Epithelial cell of proximal tubule (primary cell): Measurements from ENCODE around the gene VCL. TPM values are rescaled to one million over a fixed set of nuclear protein-coding genes. Genes with fewer than 3 reads are reported as not detected.

Experiments used
- DNase-seq: peaks from one replicate; pipeline ENCODE4 v3.0.0-alpha.2; 2011; ENCODE audit warnings: low read depth
- H3K4me3 ChIP-seq: 2 replicates; pipeline ENCODE4 v1.5.1; 2011; ENCODE audit warnings: low read depth, mild to moderate bottlenecking, low read length
- total RNA-seq: library from RNA; depleted of rRNA; stranded (reverse); fragments of >200 nt; gene quantifications from 2 replicates; pipeline ENCODE4 v1.2.3, GENCODE V29; 2015
- TF ChIP-seq, protein P1 (sequence below): conservative IDR thresholded peaks from 2 replicates; pipeline ENCODE4 v1.5.1; 2012; ENCODE audit warnings: low read depth, mild to moderate bottlenecking, low read length

The VCL gene
- total RNA-seq, 1 donor from 2014 or later: 228 TPM

DNA sequence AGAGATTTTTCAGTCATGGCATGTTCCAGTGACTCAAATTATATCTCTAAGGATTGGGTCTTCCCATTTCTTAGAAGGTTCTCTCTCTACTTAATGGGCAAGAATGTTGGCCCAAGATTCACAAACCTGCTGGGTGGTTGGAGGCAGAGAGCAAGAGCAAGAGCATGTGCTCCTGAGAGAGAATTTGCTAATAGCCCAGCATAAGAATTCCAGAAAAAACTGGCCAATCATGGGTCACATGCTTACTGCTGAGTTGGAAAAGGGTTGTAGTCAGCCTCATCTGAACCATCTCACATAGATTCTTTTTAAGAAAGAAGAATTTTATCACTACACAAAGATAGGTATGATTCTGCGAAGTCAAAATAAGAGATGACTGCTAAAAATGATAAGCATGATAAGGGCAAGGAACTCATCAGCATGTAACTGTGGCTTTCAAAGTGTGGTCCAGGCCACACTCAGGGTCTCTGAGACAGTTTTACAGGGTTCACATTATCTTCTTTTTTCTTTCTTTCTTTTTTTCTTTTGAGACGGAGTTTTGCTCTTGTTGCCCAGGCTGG, 8.2 kb upstream of the VCL start:
- no peak overlapping the region for H3K4me3 ChIP-seq
- no peak for DNase-seq
- TF ChIP-seq, protein P1, sequence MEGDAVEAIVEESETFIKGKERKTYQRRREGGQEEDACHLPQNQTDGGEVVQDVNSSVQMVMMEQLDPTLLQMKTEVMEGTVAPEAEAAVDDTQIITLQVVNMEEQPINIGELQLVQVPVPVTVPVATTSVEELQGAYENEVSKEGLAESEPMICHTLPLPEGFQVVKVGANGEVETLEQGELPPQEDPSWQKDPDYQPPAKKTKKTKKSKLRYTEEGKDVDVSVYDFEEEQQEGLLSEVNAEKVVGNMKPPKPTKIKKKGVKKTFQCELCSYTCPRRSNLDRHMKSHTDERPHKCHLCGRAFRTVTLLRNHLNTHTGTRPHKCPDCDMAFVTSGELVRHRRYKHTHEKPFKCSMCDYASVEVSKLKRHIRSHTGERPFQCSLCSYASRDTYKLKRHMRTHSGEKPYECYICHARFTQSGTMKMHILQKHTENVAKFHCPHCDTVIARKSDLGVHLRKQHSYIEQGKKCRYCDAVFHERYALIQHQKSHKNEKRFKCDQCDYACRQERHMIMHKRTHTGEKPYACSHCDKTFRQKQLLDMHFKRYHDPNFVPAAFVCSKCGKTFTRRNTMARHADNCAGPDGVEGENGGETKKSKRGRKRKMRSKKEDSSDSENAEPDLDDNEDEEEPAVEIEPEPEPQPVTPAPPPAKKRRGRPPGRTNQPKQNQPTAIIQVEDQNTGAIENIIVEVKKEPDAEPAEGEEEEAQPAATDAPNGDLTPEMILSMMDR: no peak

DNA sequence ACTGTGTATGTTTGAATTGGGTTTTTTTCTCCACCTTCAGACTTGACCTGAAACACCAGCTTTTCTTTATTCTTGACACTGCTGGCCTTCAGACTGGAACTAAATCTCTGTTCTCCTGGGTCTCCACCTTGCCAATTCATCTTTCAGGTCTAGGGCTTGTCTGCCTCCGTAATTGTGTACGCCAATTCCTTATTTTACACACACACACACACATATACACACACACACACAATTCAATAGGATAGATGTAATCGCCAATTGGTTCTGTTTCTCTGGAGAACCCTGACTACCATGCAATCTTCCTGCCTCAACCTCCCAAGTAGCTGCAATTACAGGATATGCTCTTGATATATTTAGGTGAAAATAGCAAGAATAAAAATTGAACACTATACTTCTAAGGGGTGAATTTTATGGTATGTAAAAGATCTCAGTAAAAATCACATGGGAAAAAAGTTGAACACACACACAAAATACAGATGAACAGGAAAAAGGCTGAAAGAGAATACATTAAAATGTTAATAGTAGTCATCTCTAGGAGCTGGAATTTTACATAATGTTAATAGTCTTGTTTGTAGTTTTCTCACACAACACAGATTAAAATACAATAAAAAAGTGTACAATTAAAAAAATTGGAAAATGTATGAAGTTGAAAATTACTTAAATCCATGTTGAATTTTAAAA, 6.6 kb upstream of the VCL start:
- TF ChIP-seq, protein P1: no peak
- DNase-seq: no peak

DNA sequence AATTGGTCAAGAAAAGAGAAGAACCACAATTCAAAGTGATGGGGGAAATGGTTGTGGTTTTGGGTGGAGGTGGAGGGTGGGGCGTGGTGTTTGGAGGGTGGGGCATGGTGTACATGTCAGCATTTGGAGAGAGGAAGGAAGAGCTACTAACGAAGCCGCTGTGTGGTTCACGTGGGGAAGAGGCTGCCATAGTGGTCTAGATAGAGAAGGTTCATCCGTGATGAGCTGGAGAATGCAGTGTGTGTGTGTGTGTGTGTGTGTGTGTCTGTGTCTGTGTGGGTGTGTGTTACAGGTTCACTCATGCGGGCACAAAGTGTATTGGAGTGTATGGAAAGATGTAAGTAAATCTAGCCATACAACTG, 6.1 kb upstream of the VCL start:
- TF ChIP-seq, protein P1: no peak
- DNase-seq: no peak
- no peak overlapping the region for H3K4me3 ChIP-seq

More for the DNA sequence above, 6.6 kb upstream of the VCL start:
- no peak overlapping the region for H3K4me3 ChIP-seq

DNA sequence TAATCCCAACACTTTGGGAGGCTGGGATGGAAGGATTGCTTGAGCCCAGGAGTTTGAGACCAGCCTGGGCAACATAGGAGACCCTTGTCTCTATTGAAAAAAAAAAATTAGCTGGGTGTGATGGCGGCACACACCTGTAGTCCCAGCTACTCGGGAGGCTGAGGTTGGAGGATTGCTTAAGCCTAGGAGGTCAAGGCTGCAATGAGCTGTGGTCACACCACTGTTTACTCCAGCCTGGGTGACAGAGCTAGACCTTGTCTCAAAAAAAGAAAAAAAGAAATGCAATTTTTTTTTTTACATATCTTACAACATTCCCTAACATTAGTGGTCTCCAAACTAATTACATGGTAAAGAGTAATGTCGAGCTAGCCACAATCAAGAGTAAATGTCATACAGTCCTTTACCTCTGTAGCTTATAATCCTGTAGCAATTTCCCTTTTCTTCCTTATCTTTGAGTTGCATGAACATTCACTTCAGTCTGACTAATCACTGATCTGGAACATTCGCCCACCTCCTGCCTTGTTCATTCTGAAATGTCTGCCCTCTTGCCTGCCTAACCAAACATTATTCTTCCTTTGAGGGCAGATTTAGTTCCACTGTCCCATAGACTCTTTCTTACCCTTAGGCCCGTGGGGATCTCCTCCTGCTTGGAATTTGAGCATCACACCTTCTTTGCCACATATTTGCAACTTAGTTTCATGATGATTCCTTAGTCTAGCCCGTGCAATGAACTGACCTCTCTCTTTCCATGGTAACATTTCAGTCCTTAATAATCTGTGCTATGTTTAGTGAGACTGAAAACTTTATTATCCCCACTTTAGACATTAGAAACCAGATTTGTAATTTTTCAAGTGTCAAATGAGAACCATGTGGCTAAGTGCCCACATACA, 4.8 kb upstream of the VCL start:
- no peak for DNase-seq
- TF ChIP-seq, protein P1: no peak
- H3K4me3 ChIP-seq: no peak overlapping the region

DNA sequence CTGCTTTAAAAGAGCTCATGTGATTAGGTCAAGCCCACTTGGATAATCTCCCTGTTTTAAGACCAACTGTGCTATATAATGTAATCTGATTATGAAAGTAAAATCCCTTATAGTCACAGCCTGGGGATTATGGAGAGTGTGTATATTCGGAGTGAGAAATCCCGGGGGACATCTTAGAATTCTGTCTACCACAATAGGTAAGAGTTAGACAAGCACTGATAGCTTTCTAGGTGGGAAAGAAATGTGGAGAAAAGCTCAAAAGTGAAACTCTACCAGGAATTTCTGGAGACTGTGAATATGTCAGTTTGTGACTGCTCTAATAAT, 2.9 kb upstream of the VCL start:
- H3K4me3 ChIP-seq: no peak overlapping the region
- TF ChIP-seq, protein P1: no peak
- DNase-seq: no peak

DNA sequence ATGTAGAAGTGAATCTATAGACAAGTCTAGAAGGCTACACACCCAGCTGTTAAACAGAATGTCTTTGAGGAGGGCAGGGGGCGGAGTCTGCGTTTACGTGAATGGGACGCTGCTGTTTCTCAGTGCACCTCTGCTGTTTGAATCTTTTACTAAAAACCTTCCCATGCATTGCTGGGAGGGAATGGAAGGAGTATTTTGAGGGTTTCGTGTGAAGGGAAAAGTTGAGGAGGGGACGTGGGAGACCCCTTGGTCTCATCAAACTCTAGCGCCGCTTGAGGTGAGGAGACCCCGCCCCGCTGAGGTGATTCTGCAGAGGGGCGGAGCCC, 492 bp upstream of the VCL start:
- H3K4me3 ChIP-seq: peak overlapping the region; percentile 61
- TF ChIP-seq, protein P1: no peak
- DNase-seq: peak; percentile 31
